IMR-90 (cell line): Measurements from ENCODE around the gene CDC42BPG.

Experiments
- CHD1 ChIP-seq: IDR thresholded peaks from 2 replicates; pipeline ENCODE4 v1.6.1; 2012; ENCODE audit warnings: low read depth, low read length, improper control_type of control experiment
- CTCF ChIP-seq: conservative IDR thresholded peaks from 2 replicates; pipeline ENCODE4 v1.5.1; 2012; ENCODE audit warnings: mild to moderate bottlenecking, low read depth, low read length, improper control_type of control experiment
- ELK1 ChIP-seq: fragments of 150-350 bp; IDR thresholded peaks from 2 replicates; pipeline ENCODE4 v1.6.1; 2016; ENCODE audit warnings: low read depth, mild to moderate bottlenecking, low read length, moderate library complexity, borderline replicate concordance
- FOS ChIP-seq: fragments of 150-350 bp; IDR thresholded peaks from 2 replicates; pipeline ENCODE4 v1.6.1; 2016; ENCODE audit warnings: low read depth, low read length
- MXI1 ChIP-seq: IDR thresholded peaks from 2 replicates; pipeline ENCODE4 v1.6.1; 2012; ENCODE audit warnings: low read depth, mild to moderate bottlenecking, low read length, moderate library complexity, borderline replicate concordance
- POLR2A ChIP-seq: IDR thresholded peaks from 2 replicates; pipeline ENCODE4 v1.6.1; 2012; ENCODE audit warnings: mild to moderate bottlenecking, low read depth, low read length

GRCh38 chr11:64834723-64835615, 9.5 kb downstream of the CDC42BPG start:
- TF ChIP-seq CTCF, result no peak
- TF ChIP-seq FOS, result no peak
- TF ChIP-seq CHD1, result no peak
- TF ChIP-seq MXI1, result no peak
- no peak for TF ChIP-seq ELK1
- TF ChIP-seq POLR2A, result no peak
